ENCODE measurements around the gene LDLRAD4.

DNA sequence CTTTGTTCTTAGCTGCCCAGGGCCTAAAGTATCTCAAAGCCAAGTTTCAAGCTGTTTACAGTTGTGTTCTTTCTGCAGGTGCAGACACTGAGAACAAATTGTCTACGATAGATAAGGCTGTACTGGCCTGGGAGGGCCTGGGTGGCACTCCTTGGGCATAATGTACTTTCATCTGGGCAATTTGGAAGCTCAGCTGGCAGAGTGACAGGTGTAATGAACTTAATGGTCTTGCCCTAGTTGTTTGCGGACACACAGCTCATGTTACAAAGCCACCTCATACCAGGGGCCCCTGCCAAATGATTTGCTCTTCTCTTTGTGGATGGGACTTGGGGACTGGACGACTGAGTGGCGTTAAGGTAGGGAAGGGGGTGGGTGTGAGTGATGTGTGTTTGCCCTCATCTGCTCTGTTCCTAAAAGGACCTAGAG is 4.3 kb downstream of the LDLRAD4 start:
- TF ChIP-seq POLR2A (IDR thresholded peaks at IDR 0.05) = no peak
- TF ChIP-seq, protein P1, sequence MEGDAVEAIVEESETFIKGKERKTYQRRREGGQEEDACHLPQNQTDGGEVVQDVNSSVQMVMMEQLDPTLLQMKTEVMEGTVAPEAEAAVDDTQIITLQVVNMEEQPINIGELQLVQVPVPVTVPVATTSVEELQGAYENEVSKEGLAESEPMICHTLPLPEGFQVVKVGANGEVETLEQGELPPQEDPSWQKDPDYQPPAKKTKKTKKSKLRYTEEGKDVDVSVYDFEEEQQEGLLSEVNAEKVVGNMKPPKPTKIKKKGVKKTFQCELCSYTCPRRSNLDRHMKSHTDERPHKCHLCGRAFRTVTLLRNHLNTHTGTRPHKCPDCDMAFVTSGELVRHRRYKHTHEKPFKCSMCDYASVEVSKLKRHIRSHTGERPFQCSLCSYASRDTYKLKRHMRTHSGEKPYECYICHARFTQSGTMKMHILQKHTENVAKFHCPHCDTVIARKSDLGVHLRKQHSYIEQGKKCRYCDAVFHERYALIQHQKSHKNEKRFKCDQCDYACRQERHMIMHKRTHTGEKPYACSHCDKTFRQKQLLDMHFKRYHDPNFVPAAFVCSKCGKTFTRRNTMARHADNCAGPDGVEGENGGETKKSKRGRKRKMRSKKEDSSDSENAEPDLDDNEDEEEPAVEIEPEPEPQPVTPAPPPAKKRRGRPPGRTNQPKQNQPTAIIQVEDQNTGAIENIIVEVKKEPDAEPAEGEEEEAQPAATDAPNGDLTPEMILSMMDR (IDR thresholded peaks at IDR 0.05) = no peak
